K562 (cell line): Measurements from ENCODE around the gene MXD3. TPM values are rescaled to one million over a fixed set of nuclear protein-coding genes. Genes with fewer than 3 reads are reported as not detected.

Experiments used
- ARID3A ChIP-seq: IDR thresholded peaks from 2 replicates; pipeline ENCODE4 v1.6.1; 2012; ENCODE audit warnings: low read depth, low read length, improper control_type of control experiment, borderline replicate concordance
- CREB3 ChIP-seq: fragments of 450-650 bp; conservative IDR thresholded peaks from 2 replicates; pipeline ENCODE4 v1.6.1; 2016; ENCODE audit warnings: missing genetic modification characterization, low read depth, mild to moderate bottlenecking, missing compliant biosample characterization, moderate library complexity
- EGR1 ChIP-seq: fragments of 450-650 bp; conservative IDR thresholded peaks from 2 replicates; pipeline ENCODE4 v1.6.1; 2017; ENCODE audit warnings: mild to moderate bottlenecking
- ERF ChIP-seq: fragments of 450-650 bp; formaldehyde crosslinking; IDR thresholded peaks from 2 replicates; pipeline ENCODE4 v1.4.0; 2020; ENCODE audit warnings: mild to moderate bottlenecking, mixed read lengths
- FIP1L1 ChIP-seq: fragments of 200-400 bp; formaldehyde crosslinking; IDR thresholded peaks from 2 replicates; pipeline ENCODE4 v1.6.1; 2018; ENCODE audit warnings: mild to moderate bottlenecking, low read depth, low read length; ENCODE audit not compliant: poor library complexity, severe bottlenecking
- FOXK1 ChIP-seq: sonication (generic); formaldehyde crosslinking; IDR thresholded peaks from 2 replicates; pipeline ENCODE4 v1.8.0; 2022; ENCODE audit warnings: missing genetic modification reagents, mild to moderate bottlenecking, borderline replicate concordance
- NUFIP1 ChIP-seq: fragments of 450-650 bp; IDR thresholded peaks from 2 replicates; pipeline ENCODE4 v1.6.1; 2018; ENCODE audit not compliant: partially characterized antibody
- POLR2AphosphoS5 ChIP-seq: IDR thresholded peaks from 2 replicates; pipeline ENCODE4 v1.6.1; 2011; ENCODE audit warnings: mild to moderate bottlenecking, low read depth, low read length, moderate library complexity; ENCODE audit not compliant: control insufficient read depth, insufficient read depth
- SAP30 ChIP-seq: fragments of 200-600 bp; sonication (generic); IDR thresholded peaks from 2 replicates; pipeline ENCODE4 v1.6.1; 2012; ENCODE audit warnings: borderline replicate concordance, low read depth, mild to moderate bottlenecking, moderate library complexity, low read length, control low read depth, inconsistent platforms; ENCODE audit not compliant: insufficient read depth, poor library complexity, severe bottlenecking
- TSC22D4 ChIP-seq: fragments of 450-650 bp; IDR thresholded peaks from 2 replicates; pipeline ENCODE4 v1.6.1; 2016; ENCODE audit warnings: missing genetic modification characterization, missing biosample characterization, control low read depth
- ZFP36 ChIP-seq: fragments of 150-350 bp; IDR thresholded peaks from 2 replicates; pipeline ENCODE4 v1.6.1; 2018; ENCODE audit warnings: low read length, low read depth; ENCODE audit not compliant: partially characterized antibody
- ZNF184 ChIP-seq: sonication (generic); formaldehyde crosslinking; IDR thresholded peaks from 2 replicates; pipeline ENCODE4 v1.5.0; 2020; ENCODE audit warnings: missing genetic modification reagents
- polyA plus RNA-seq, 8 experiments: library from polyadenylated mRNA; depleted of rRNA in 4 of 8; stranded (reverse) in 5 of 8; unstranded in 3 of 8; fragments of >200 nt; fragmentation: Nextera tagmentation in 2 of 8; fragmentation: Illumina TruSeq in 1 of 8; extraction: Ambion mirVana in 2 of 8; extraction: Trizol in 1 of 8; gene quantifications; 2 replicates each; pipeline versions ENCODE4 v1.2.1 to v1.2.3, GENCODE V29; 2011 to 2014; ENCODE audit warnings: inconsistent platforms in 1 of 8, missing spikeins in 1 of 8
- total RNA-seq, 7 experiments: library from RNA; depleted of rRNA in 6 of 7; stranded (reverse); fragments of >200 nt in 6 of 7; fragmentation: Illumina TruSeq in 2 of 7; extraction: Trizol in 2 of 7; gene quantifications; 2 replicates each; pipeline versions ENCODE4 v1.2.1 to v1.2.3, GENCODE V29; 2011 to 2021; ENCODE audit warnings: low replicate concordance in 1 of 7
- TF ChIP-seq, protein P1 (sequence below): sonication (generic); IDR thresholded peaks from 2 replicates; pipeline ENCODE4 v1.6.1; 2016
- TF ChIP-seq, protein P2 (sequence below): fragments of 200-800 bp; sonication (Bioruptor generic); IDR thresholded peaks from 2 replicates; pipeline ENCODE4 v1.6.1; 2016; ENCODE audit warnings: missing genetic modification characterization, missing compliant biosample characterization
- TF ChIP-seq, protein P3 (sequence below): fragments of 200-400 bp; formaldehyde crosslinking; IDR thresholded peaks from 2 replicates; pipeline ENCODE4 v1.6.1; 2017; ENCODE audit warnings: mild to moderate bottlenecking, low read depth, low read length, moderate library complexity

Gene MXD3
- total and polyA plus RNA-seq, 9 of the 15 experiments (the other 6 are each of a cell fraction or from before 2014, with no cell fraction given): 0.28 to 24.8 (median 4.5) TPM

- TF ChIP-seq POLR2AphosphoS5 (no peak), ERF (CRISPR knock-in tag) (no peak), FIP1L1 (no peak), ZFP36 (no peak), FOXK1 (CRISPR knock-in tag) (no peak), NUFIP1 (no peak), SAP30 (no peak), TSC22D4 (tag) (no peak), CREB3 (tag) (no peak), EGR1 (no peak), ZNF184 (CRISPR knock-in tag) (no peak), ARID3A (no peak)
- TF ChIP-seq, protein P1, sequence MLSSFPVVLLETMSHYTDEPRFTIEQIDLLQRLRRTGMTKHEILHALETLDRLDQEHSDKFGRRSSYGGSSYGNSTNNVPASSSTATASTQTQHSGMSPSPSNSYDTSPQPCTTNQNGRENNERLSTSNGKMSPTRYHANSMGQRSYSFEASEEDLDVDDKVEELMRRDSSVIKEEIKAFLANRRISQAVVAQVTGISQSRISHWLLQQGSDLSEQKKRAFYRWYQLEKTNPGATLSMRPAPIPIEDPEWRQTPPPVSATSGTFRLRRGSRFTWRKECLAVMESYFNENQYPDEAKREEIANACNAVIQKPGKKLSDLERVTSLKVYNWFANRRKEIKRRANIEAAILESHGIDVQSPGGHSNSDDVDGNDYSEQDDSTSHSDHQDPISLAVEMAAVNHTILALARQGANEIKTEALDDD: no peak
- TF ChIP-seq, protein P2, sequence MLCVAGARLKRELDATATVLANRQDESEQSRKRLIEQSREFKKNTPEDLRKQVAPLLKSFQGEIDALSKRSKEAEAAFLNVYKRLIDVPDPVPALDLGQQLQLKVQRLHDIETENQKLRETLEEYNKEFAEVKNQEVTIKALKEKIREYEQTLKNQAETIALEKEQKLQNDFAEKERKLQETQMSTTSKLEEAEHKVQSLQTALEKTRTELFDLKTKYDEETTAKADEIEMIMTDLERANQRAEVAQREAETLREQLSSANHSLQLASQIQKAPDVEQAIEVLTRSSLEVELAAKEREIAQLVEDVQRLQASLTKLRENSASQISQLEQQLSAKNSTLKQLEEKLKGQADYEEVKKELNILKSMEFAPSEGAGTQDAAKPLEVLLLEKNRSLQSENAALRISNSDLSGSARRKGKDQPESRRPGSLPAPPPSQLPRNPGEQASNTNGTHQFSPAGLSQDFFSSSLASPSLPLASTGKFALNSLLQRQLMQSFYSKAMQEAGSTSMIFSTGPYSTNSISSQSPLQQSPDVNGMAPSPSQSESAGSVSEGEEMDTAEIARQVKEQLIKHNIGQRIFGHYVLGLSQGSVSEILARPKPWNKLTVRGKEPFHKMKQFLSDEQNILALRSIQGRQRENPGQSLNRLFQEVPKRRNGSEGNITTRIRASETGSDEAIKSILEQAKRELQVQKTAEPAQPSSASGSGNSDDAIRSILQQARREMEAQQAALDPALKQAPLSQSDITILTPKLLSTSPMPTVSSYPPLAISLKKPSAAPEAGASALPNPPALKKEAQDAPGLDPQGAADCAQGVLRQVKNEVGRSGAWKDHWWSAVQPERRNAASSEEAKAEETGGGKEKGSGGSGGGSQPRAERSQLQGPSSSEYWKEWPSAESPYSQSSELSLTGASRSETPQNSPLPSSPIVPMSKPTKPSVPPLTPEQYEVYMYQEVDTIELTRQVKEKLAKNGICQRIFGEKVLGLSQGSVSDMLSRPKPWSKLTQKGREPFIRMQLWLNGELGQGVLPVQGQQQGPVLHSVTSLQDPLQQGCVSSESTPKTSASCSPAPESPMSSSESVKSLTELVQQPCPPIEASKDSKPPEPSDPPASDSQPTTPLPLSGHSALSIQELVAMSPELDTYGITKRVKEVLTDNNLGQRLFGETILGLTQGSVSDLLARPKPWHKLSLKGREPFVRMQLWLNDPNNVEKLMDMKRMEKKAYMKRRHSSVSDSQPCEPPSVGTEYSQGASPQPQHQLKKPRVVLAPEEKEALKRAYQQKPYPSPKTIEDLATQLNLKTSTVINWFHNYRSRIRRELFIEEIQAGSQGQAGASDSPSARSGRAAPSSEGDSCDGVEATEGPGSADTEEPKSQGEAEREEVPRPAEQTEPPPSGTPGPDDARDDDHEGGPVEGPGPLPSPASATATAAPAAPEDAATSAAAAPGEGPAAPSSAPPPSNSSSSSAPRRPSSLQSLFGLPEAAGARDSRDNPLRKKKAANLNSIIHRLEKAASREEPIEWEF (CRISPR knock-in tag): no peak
- TF ChIP-seq, protein P3, sequence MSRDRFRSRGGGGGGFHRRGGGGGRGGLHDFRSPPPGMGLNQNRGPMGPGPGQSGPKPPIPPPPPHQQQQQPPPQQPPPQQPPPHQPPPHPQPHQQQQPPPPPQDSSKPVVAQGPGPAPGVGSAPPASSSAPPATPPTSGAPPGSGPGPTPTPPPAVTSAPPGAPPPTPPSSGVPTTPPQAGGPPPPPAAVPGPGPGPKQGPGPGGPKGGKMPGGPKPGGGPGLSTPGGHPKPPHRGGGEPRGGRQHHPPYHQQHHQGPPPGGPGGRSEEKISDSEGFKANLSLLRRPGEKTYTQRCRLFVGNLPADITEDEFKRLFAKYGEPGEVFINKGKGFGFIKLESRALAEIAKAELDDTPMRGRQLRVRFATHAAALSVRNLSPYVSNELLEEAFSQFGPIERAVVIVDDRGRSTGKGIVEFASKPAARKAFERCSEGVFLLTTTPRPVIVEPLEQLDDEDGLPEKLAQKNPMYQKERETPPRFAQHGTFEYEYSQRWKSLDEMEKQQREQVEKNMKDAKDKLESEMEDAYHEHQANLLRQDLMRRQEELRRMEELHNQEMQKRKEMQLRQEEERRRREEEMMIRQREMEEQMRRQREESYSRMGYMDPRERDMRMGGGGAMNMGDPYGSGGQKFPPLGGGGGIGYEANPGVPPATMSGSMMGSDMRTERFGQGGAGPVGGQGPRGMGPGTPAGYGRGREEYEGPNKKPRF: no peak
Observed at GRCh38 chr5:177300236-177300880, 11.3 kb downstream of the MXD3 start (continued).
